Smooth muscle cell of bladder (primary cell): ENCODE results near the gene SPATA18. TPM values are rescaled to one million over a fixed set of nuclear protein-coding genes. Genes with fewer than 3 reads are reported as not detected.

Experiments
- total RNA-seq: library from RNA; depleted of rRNA; stranded (reverse); fragments of >200 nt; gene quantifications from 2 replicates; pipeline ENCODE4 v1.2.3, GENCODE V29; 2014

SPATA18 gene, protein sequence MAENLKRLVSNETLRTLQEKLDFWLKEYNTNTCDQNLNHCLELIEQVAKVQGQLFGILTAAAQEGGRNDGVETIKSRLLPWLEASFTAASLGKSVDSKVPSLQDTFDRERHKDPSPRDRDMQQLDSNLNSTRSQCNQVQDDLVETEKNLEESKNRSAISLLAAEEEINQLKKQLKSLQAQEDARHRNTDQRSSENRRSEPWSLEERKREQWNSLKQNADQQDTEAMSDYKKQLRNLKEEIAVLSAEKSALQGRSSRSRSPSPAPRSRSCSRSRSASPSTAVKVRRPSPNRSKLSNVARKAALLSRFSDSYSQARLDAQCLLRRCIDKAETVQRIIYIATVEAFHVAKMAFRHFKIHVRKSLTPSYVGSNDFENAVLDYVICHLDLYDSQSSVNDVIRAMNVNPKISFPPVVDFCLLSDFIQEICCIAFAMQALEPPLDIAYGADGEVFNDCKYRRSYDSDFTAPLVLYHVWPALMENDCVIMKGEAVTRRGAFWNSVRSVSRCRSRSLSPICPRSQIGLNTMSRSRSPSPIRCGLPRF
- total RNA-seq = 13.9 and 22.6 TPM in 2 replicates

GRCh38 chr4:52051213-52051614, at the start of gene SPATA18:
SPATA18 (plus strand) TSS chr4:52051304; CDS start chr4:52051705, 401 bp downstream.

GRCh38 chr4:52019936-52020657, 31.0 kb upstream of the SPATA18 start, which contains the start of gene LRRC66:
LRRC66 (minus strand) TSS chr4:52020363; CDS start chr4:52017613, 2,750 bp downstream.

DNA sequence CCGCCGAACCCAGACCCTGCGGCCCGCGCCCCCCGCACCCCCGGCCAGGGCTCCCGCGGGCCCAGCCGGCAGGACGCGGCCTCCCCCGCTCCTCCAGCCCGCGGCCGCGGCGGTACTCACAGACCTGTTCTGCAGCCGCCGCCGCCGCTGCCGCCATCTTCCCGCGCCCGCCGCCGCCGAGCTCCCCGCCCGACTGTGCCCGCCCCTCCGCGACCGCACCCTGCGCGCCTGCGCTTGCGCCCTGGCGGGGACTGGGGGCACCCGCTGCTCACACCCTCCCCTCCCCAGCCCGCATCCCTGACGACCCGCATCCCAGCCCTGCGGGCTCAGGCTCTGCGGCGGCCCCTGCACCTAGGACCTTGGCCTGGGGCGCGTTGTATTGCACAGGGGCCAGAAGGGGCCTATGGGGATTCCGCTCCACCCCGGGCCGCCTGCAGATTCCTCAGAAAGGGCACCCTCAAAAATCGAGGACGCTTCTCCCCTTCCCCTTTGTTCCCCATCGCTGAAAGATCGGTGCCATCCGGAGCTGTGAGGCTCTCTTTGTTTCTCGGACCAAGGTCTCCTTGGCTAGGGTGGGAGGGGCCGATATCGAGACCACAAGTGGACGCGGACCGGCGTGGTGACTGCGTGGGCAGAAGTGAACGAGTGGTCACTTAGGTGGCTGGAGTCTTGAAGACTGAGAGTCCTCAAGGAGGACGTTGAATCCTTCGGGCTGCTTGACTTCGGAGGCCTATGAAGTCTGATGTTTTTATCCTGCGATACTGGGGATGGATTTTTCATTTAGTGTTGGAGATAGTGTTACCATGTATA, 12.8 kb upstream of the SPATA18 start, which contains the start of gene SGCB:
Gene SGCB, minus strand, starts transcription at position 197 of the 810 bp plus-strand sequence. Its CDS starts 40 bp downstream, at position 157.

Other genes starting within 250 kb of the SPATA18 start
- 39.7 and 62.2 TPM in 2 replicates for gene DCUN1D4, start 208.2 kb upstream of the SPATA18 start, total RNA-seq
- gene LRRC66, start 30.9 kb upstream of the SPATA18 start, total RNA-seq = 0.43 and 0.46 TPM in 2 replicates
- 29.2 and 37.0 TPM in 2 replicates for gene SGCB, start 13.0 kb upstream of the SPATA18 start, total RNA-seq